ENCODE measurements around the gene CLPSL2. TPM values are rescaled to one million over a fixed set of nuclear protein-coding genes. Genes with fewer than 3 reads are reported as not detected.

Gene CLPSL2
- total RNA-seq, 4 donors from 2014 or later, result not detected

DNA sequence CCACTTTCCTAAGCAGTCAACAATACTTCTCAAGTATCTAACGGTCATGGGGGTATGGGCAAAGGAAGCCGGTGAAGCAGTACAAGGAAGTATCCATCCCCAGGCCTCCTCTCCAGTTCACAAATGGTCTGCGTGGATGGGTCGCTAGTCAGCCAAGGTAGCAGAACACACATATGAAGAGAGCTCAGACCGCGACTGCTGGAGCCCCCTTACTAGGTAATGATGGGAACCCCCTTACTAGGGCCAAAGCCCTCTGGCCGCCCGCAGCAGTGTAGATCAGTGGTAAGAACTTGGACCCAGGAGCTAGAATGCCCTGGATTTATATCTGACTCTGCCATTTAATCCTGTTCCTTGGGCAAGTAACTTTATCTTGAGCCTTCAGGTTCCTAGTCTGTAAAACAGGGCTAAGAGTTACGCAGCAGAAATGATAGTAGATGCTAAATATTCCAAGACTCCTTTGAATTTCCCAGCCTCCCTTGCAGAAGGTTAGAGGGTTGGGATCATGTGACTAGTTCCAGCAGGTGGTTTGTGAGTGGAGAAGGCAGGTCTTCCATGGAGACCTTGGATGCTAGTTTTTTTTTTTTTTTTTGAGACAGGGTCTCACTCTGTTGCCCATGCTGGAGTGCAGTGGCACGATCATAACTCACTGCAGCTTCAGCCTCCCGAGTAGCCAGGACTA lies 2.1 kb upstream of the CLPSL2 start:
- Histone ChIP-seq H3K9me3 (no peaks in the 10 kb centered on the region), H3K27me3 (peaks cover 42% of the 10 kb centered on the region), H3K4me1 (peaks cover 0 to 8% (median 4%) of the 10 kb centered on the region in 4 donors), H3K4me3 (no peak overlapping the region), H3K27ac (no peak overlapping the region), H3K36me3 (no peaks in the 10 kb centered on the region)
- intact Hi-C loops (cut with DNase I; ENCODE audit: low total_unique reads), result no loop called here
- no peak for DNase-seq
- WGBS, 2 donors (ENCODE audit: low coverage in 1 of 2), result 70 to 80% methylated on average over 1 to 11 of the region's 11 CpGs
- TF ChIP-seq EP300 (IDR thresholded peaks at IDR 0.05; ENCODE audit: low read depth) (no peak), POLR2A (IDR thresholded peaks at IDR 0.05) (no peak), POLR2AphosphoS5 (IDR thresholded peaks at IDR 0.05) (no peak)
- TF ChIP-seq, protein P1, sequence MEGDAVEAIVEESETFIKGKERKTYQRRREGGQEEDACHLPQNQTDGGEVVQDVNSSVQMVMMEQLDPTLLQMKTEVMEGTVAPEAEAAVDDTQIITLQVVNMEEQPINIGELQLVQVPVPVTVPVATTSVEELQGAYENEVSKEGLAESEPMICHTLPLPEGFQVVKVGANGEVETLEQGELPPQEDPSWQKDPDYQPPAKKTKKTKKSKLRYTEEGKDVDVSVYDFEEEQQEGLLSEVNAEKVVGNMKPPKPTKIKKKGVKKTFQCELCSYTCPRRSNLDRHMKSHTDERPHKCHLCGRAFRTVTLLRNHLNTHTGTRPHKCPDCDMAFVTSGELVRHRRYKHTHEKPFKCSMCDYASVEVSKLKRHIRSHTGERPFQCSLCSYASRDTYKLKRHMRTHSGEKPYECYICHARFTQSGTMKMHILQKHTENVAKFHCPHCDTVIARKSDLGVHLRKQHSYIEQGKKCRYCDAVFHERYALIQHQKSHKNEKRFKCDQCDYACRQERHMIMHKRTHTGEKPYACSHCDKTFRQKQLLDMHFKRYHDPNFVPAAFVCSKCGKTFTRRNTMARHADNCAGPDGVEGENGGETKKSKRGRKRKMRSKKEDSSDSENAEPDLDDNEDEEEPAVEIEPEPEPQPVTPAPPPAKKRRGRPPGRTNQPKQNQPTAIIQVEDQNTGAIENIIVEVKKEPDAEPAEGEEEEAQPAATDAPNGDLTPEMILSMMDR (IDR thresholded peaks at IDR 0.05), result no peak
- in situ Hi-C loops (cut with MboI; ENCODE audit: low pct_ligation_motif_present in 1 of 4, low pct_unique_long_range_greater_than_20kb in 1 of 4, low sequenced_read_pairs in 3 of 4), result no loop called here

GRCh38 chr6:35775031-35775430 lies 1.4 kb upstream of the CLPSL2 start:
- Histone ChIP-seq H3K9me3 (no peaks in the 10 kb centered on the region), H3K36me3 (no peaks in the 10 kb centered on the region), H3K4me1 (peaks cover 0 to 8% (median 4%) of the 10 kb centered on the region in 4 donors), H3K4me3 (no peak overlapping the region), H3K27ac (no peak overlapping the region), H3K27me3 (peaks cover 42% of the 10 kb centered on the region)
- DNase-seq, result no peak
- WGBS, 2 donors (ENCODE audit: low coverage in 1 of 2), result 82 to 83% methylated on average over 5 to 6 of the region's 6 CpGs
- in situ Hi-C loops (cut with MboI; ENCODE audit: low pct_ligation_motif_present in 1 of 4, low pct_unique_long_range_greater_than_20kb in 1 of 4, low sequenced_read_pairs in 3 of 4) (loop anchor here in 1 of 4 donors (25.0 kb wide), 1 partner anchor 1837 kb away; no protein-coding TSS in a partner anchor), intact Hi-C loops (cut with DNase I; ENCODE audit: low total_unique reads) (no loop called here)
- TF ChIP-seq EP300 (IDR thresholded peaks at IDR 0.05; ENCODE audit: low read depth) (no peak), POLR2AphosphoS5 (IDR thresholded peaks at IDR 0.05) (no peak), POLR2A (IDR thresholded peaks at IDR 0.05) (no peak)
- TF ChIP-seq, protein P1 (IDR thresholded peaks at IDR 0.05), result no peak

GRCh38 chr6:35777356-35778102 lies 1.1 kb downstream of the CLPSL2 start:
- DNase-seq, result no peak
- no peaks in the 10 kb centered on the region for H3K9me3 ChIP-seq
- H3K4me3 ChIP-seq, result no peak overlapping the region
- no peaks in the 10 kb centered on the region for H3K36me3 ChIP-seq
- 78% methylated on average over 10 of the region's 10 CpGs; no CpG with 5 or more reads in 1 of the 2 donors for WGBS, 2 donors (ENCODE audit: low coverage in 1 of 2)
- H3K27me3 ChIP-seq, result peaks cover 42% of the 10 kb centered on the region
- H3K27ac ChIP-seq, result no peak overlapping the region
- H3K4me1 ChIP-seq, result peaks cover 0 to 8% (median 4%) of the 10 kb centered on the region in 4 donors
- no peak for TF ChIP-seq POLR2AphosphoS5 (IDR thresholded peaks at IDR 0.05)
- no peak for TF ChIP-seq EP300 (IDR thresholded peaks at IDR 0.05; ENCODE audit: low read depth)
- no peak for TF ChIP-seq POLR2A (IDR thresholded peaks at IDR 0.05)
- TF ChIP-seq, protein P1 (IDR thresholded peaks at IDR 0.05), result no peak
- intact Hi-C loops (cut with DNase I; ENCODE audit: low total_unique reads) (no loop called here), in situ Hi-C loops (cut with MboI; ENCODE audit: low pct_ligation_motif_present in 1 of 4, low pct_unique_long_range_greater_than_20kb in 1 of 4, low sequenced_read_pairs in 3 of 4) (loop anchor here in 1 of 4 donors (25.0 kb wide), 1 partner anchor 1835 kb away; no protein-coding TSS in a partner anchor)

DNA sequence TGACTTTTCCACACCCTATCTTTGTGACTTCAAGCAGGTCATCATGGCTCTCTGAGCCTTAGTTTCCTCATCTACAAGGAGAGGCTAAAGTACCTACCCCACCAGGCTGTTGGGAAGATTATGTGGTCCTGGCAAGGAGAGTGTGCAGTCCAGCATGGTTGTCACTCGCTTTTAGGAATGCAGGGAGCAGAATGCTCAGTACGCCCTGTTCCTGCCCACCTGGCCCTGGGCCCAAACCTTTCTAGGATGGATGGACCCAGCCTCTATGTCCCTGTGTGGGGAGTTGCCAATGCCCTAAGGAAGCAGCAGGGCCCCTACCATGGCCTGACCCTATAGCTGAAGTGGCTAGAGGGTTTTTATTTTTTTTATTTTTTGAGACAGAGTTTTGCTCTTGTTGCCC lies 2.0 kb downstream of the CLPSL2 start:
- in situ Hi-C loops (cut with MboI; ENCODE audit: low pct_ligation_motif_present in 1 of 4, low pct_unique_long_range_greater_than_20kb in 1 of 4, low sequenced_read_pairs in 3 of 4), result loop anchor here in 1 of 4 donors (25.0 kb wide), 1 partner anchor 1834 kb away; no protein-coding TSS in a partner anchor

More for the DNA sequence above, 2.0 kb downstream of the CLPSL2 start:
- Histone ChIP-seq H3K4me1 (peaks cover 0 to 8% (median 4%) of the 10 kb centered on the region in 4 donors), H3K4me3 (no peak overlapping the region), H3K9me3 (no peaks in the 10 kb centered on the region), H3K36me3 (no peaks in the 10 kb centered on the region), H3K27ac (no peak overlapping the region), H3K27me3 (peaks cover 42% of the 10 kb centered on the region)
- DNase-seq, result no peak
- TF ChIP-seq EP300 (IDR thresholded peaks at IDR 0.05; ENCODE audit: low read depth) (no peak), POLR2AphosphoS5 (IDR thresholded peaks at IDR 0.05) (no peak), POLR2A (IDR thresholded peaks at IDR 0.05) (no peak)
- TF ChIP-seq, protein P1 (IDR thresholded peaks at IDR 0.05), result no peak
- intact Hi-C loops (cut with DNase I; ENCODE audit: low total_unique reads), result no loop called here
- WGBS, 2 donors (ENCODE audit: low coverage in 1 of 2), result 75% methylated on average over 2 of the region's 2 CpGs; no CpG with 5 or more reads in 1 of the 2 donors

All from transverse colon (tissue), 4 donors.